ENCODE measurements around the gene ERC1. TPM values are rescaled to one million over a fixed set of nuclear protein-coding genes. Genes with fewer than 3 reads are reported as not detected.

The ERC1 gene
- total and polyA plus RNA-seq, 7 donors = 4.0 to 35.6 (median 29.4) TPM

DNA sequence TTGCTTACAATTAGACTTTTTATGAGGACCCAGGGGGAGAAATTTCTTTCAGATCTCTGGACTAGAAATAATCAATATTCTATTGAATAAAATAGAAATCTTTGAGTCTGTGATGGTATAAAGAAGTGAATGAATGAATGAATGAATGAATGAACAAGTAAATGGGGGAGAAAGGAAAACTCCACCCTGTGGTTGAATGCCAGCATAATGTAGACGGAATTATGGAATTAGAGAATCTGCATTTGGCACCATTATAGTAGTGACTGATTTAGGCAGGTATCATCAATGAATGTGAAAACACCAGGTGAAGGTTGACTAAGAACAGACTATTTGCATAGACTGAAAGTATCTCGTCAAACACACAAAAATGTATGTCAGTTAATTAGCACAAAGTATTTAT lies 468.3 kb downstream of the ERC1 start:
- ATAC-seq (no peak), DNase-seq (no peak)
- Histone ChIP-seq H3K27me3 (ENCODE audit: insufficient read depth in 3 of 3, low read length in 2 of 3) (no peaks in the 10 kb centered on the region), H3K27ac (no peak overlapping the region), H3K9me3 (no peaks in the 10 kb centered on the region), H3K4me3 (no peak overlapping the region), H3K4me1 (peaks cover 26% of the 10 kb centered on the region), H3K36me3 (ENCODE audit: insufficient read depth in 1 of 2, low read depth in 1 of 2) (no peaks in the 10 kb centered on the region)
- intact Hi-C loops (cut with DNase I) = no loop called here
- WGBS, 3 donors = 94 to 97% (median 95%) methylated on average over 2 of the region's 2 CpGs
- TF ChIP-seq, protein P1, sequence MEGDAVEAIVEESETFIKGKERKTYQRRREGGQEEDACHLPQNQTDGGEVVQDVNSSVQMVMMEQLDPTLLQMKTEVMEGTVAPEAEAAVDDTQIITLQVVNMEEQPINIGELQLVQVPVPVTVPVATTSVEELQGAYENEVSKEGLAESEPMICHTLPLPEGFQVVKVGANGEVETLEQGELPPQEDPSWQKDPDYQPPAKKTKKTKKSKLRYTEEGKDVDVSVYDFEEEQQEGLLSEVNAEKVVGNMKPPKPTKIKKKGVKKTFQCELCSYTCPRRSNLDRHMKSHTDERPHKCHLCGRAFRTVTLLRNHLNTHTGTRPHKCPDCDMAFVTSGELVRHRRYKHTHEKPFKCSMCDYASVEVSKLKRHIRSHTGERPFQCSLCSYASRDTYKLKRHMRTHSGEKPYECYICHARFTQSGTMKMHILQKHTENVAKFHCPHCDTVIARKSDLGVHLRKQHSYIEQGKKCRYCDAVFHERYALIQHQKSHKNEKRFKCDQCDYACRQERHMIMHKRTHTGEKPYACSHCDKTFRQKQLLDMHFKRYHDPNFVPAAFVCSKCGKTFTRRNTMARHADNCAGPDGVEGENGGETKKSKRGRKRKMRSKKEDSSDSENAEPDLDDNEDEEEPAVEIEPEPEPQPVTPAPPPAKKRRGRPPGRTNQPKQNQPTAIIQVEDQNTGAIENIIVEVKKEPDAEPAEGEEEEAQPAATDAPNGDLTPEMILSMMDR (IDR thresholded peaks at IDR 0.05) = no peak

DNA sequence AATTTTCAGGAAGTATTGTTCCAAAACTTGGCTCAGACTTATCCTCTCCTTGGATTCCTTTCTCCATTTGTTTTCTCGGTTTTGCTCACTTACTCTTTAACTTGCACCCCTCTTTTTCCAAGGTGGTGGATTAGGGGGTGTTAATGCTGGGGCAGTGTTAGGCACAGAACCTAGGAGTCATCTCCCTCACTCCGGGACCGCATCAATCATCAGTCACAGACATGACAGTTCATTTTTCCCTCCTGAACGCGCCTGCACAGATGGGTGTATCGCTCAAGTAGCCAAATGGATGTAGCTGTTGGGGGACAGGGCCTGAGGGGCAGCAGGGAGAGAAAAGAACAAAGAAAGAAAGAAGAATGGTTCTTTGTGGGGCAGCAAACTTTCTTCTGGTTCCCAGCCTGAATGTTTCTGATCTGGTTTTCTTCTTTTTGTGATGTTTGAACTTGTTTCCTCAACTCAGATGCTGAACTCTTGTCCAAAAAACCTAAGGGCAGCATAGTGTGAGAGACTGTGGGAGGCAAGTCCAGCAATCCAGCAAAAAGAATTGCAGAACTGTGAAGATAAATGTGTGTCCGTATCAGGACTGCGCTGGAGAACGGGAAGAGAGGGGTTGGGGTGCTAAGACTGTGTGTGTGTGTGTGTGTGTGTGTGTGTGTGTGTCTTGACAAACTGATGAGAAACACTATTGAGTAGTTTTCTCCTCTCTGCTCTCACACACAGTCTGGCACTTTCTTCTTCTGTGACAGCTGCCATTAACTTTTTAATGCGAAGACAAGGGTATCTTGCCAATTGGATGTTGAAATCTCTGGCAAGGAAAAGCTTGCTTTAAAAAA lies 472.3 kb downstream of the ERC1 start:
- Histone ChIP-seq H3K4me1 (peaks cover 12% of the 10 kb centered on the region), H3K36me3 (ENCODE audit: insufficient read depth in 1 of 2, low read depth in 1 of 2) (no peaks in the 10 kb centered on the region), H3K27ac (no peak overlapping the region), H3K9me3 (no peaks in the 10 kb centered on the region), H3K27me3 (ENCODE audit: insufficient read depth in 3 of 3, low read length in 2 of 3) (no peaks in the 10 kb centered on the region), H3K4me3 (no peak overlapping the region)
- DNase-seq (no peak), ATAC-seq (peak in 3 of 4 donors; percentile 30 to 58 (median 42))
- intact Hi-C loops (cut with DNase I) = no loop called here
- TF ChIP-seq, protein P1 (IDR thresholded peaks at IDR 0.05) = no peak
- WGBS, 3 donors = 43 to 51% (median 50%) methylated on average over 10 of the region's 10 CpGs

DNA sequence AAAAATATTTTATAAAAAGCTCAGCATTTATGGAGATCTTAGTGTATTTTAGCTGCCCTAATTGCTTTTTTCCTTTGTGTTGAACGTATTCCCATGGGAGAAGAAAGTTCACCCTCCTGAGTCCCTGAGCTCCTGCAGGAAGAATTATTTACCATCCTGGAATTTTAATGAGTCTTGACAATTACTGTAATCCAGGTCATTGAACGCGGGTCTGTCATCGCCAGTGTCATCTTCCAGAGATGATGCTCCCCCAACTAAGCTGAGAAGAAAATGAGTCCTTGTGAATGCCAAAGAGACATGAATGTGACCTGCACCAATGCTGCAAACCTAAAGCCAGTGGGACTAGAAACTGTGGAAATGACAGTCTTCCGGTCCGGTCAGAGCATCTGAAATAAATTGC lies 473.9 kb downstream of the ERC1 start:
- Histone ChIP-seq H3K27me3 (ENCODE audit: insufficient read depth in 3 of 3, low read length in 2 of 3) (no peaks in the 10 kb centered on the region), H3K4me3 (no peak overlapping the region), H3K27ac (no peak overlapping the region), H3K9me3 (no peaks in the 10 kb centered on the region), H3K36me3 (ENCODE audit: insufficient read depth in 1 of 2, low read depth in 1 of 2) (no peaks in the 10 kb centered on the region), H3K4me1 (peaks cover 12% of the 10 kb centered on the region)
- TF ChIP-seq, protein P1 (IDR thresholded peaks at IDR 0.05) = no peak
- 92 to 96% (median 94%) methylated on average over 6 of the region's 6 CpGs for WGBS, 3 donors
- ATAC-seq (no peak), DNase-seq (no peak)
- intact Hi-C loops (cut with DNase I) = loop anchor here in 1 of 2 donors (5.0 kb wide), 1 partner anchor 62 kb away; no protein-coding TSS in a partner anchor

DNA sequence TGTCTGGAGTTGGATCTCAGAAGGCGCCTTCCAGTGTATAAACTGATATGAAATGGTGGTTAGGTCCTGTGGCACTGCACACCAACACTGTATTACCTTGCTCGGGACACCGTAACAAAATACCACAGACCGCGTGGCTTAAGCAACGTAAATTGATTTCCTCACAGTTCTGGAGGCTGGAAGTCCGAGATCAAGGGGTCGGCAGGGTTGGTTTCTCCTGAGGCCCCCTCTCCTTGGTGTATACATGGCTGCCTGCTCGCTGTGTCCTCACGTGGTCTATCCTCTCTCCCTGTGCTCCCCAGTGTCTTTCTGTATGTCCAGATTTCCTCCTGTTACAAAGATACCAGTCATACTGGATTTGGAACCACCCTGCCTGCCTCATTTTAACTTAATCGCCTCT lies 475.0 kb downstream of the ERC1 start:
- H3K27me3 ChIP-seq (ENCODE audit: insufficient read depth in 3 of 3, low read length in 2 of 3) = no peaks in the 10 kb centered on the region
- peaks cover 12% of the 10 kb centered on the region for H3K4me1 ChIP-seq
- WGBS, 3 donors = 95 to 98% (median 96%) methylated on average over 11 of the region's 11 CpGs
- no peak for ATAC-seq
- intact Hi-C loops (cut with DNase I) = loop anchor here in 1 of 2 donors (5.0 kb wide), 1 partner anchor 61 kb away; no protein-coding TSS in a partner anchor
- H3K9me3 ChIP-seq = no peaks in the 10 kb centered on the region
- H3K36me3 ChIP-seq (ENCODE audit: insufficient read depth in 1 of 2, low read depth in 1 of 2) = no peaks in the 10 kb centered on the region
- no peak overlapping the region for H3K4me3 ChIP-seq
- H3K27ac ChIP-seq = no peak overlapping the region
- TF ChIP-seq, protein P1 (IDR thresholded peaks at IDR 0.05) = no peak
- DNase-seq = no peak
